ENCODE data around the gene EIF3L.
A peak's percentile ranks its signal among the peaks of the same experiment; 100 is the strongest.

Gene EIF3L

GRCh38 chr22:37930270-37930951, 81.2 kb downstream of the EIF3L start:
- DNase-seq: no peak

- DNase-seq: no peak
These were observed 81.8 kb downstream of the EIF3L start for GRCh38 chr22:37930952-37931440.

DNA sequence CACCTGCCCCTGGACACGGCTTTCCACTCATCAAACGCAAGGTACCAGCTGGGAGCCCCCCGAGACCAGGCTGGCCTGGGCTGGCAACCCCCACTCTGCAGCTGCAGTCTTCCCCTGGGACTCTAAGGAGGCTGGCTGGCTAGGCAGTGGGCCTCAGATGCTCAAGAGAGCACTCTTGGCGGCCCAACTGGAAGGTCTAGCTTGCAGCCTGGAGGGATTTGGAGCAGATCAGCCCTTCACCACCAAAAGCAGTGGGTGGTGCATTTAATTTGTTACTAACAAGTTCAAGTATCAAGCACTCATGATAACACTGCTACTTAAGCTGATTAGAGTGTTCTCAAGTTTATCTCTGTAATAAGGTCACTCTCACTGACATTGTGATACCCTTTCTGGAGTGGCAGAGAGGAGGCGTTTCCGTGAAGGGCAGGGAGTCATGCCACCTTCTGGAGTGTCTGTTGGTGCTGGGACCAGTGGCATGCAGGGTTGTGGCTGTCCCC, 82.7 kb downstream of the EIF3L start:
- DNase-seq: no peak

- DNase-seq: no peak
These were observed 83.2 kb downstream of the EIF3L start for GRCh38 chr22:37932401-37932800.

DNA sequence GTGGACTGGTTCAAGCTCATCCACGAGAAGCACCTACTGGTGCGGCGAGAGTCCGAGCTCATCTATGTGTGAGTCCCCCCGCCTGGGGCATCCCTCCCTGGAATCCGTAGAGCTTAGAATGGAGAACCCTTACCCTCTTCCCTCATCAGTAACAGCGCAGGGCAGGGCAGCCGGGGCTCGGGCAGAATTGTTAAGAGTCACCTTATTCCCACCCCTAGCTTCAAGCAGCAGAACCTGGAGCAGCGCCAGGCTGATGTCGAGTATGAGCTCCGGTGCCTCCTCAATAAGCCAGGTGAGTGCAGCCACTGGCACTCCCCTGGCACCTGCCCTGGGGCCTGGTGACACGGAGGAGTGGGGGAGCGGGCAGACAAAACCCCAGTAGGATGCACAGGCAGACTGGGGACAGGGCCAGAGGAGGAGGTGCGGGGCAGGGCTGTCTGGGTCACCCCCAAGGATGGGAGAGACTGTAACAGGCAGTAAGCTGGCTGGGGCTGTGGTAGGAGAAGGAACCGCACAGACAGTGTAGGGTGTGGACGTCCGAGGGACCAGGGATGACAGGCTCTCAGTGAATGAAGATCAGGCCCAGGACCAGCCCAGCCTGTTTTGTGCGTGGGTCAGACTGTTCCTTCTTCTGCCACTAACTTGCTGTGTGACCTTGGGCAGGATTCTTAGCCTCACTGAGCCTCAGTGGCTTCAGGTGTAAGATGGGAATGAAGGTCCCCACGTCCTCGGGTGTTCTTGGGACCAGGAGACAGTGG, 83.8 kb downstream of the EIF3L start:
- no peak for DNase-seq

GRCh38 chr22:37933711-37934376, 84.6 kb downstream of the EIF3L start:
- peak; percentile 85 for DNase-seq

Data from amniotic stem cell (primary cell).